SKM-1 (cell line): Measurements from ENCODE around the gene TMEM121.
"Not testable (repeated sequence)": the region's sequence is repeated elsewhere in the genome, so short reads cannot be mapped to it uniquely, and the experiment has no call there.

Experiments
- DNase-seq: peaks from one replicate; lab custom pipeline; 2025; ENCODE audit not compliant: unreplicated experiment; lab: John Stamatoyannopoulos, UW

TMEM121 gene

DNA sequence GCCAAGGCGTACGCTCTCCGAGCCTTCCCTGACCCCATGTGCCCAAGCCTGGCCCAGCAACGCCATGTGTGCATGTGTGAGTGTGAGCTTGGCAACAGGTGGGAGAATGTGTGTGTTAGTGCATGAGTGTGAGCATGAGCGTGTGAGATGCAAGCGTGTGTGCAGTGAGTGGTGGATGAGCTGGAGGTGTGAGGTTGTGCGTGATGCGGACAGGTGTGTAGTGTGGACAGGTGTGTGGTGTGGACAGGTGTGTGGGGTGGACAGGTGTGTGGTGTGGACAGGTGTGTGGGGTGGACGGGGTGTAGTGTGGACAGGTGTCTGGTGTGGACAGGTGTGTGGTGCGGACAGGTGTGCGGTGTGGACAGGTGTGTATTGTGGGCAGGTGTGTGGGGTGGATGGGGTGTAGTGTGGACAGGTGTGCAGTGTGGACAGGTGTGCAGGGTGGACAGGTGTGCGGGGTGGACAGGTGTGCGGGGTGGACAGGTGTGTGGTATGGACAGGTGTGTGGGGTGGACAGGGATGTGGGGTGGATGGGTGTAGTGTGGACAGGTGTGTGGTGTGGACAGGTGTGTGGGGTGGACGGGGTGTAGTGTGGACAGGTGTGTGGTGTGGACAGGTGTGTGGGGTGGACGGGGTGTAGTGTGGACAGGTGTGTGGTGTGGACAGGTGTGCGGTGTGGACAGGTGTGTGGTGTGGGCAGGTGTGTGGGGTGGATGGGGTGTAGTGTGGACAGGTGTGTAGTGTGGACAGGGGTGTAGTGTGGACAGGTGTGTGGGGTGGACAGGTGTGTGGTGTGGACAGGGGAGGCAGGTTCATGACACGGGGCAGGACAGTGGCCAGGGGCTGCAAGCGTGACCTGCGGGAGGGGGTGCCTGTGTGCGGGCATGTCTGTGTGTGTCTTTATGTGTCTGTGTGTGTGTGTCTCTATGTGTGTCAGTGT, 41.1 kb downstream of the TMEM121 start:
- not testable (repeated sequence) for DNase-seq

DNA sequence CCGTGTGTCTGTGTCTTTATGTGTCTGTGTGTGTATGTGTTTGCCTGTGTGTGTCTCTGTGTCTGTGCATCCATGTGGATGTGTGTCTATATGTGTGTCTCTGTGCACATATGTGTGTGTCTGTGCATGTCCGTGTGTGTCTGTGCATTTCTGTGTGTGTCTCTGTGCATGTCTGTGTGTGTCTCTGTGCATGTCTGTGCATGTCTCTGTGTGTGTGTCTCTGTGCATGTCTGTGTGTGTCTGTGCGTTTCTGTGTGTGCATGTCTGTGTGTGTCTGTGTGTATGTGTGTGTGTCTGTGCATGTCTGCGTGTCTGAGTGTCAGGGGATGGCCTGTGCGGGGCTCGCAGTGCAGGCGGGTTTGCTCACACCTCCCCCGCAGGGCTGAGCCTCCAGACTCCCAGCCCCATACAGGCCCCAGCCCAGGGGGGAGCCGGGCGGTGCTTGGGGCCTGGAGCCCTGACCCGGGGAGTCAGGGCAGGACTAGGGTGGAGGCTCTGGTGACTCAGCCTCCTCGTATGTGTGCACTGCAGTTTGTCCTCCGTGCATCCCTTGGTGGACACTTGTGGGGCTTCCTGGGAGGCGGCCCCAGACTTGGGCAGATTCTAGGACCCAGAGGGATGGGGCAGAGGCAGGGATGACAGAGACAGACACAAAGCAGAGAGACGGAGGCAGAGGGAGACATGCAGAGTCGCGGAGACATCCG, 41.9 kb downstream of the TMEM121 start:
- not testable (repeated sequence) for DNase-seq

DNA sequence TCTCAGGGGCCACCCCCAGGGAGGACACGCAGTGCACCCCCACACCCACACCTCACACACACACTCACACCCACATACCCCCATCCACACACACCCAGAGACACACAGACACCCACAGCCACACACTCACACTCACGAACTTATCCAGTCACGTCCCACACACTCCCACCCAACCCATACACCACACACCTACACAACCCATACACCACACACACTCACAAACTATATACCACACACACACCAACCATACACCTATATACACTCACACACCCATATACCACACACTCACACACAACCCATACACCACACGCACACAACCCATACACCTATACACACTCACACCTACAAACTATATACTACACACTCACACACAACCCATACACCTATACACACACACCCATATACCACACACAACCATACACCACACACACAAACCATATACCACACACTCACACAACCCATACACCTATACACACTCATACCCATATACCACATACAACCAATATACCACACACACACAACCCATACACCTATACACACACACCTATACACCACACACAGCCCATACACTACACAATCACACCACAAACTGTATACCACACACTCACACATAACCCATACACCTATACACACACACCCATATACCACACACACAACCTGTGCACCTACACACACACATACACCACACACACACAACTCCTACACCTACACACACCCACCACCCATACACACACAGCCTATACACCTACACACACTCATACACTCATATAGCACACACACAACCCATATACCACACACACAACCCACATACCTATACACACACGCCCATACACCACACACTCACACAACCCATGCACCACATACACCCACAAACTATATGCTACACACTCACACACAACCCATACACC, 42.7 kb downstream of the TMEM121 start:
- DNase-seq = no peak

DNA sequence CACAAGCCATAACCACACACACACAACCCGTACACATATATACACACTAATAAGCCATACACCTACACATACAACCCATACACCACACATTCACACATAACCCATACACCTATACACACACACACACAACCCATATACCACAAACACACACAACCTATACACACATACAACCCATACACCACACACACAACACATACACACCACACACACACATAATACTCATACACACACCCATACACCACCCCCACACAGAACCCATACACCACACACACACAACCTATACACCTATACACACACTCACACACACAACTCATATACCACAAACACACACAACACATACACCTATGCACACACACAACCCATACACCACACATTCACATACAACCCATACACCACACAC, 44.1 kb downstream of the TMEM121 start:
- DNase-seq = no peak

DNA sequence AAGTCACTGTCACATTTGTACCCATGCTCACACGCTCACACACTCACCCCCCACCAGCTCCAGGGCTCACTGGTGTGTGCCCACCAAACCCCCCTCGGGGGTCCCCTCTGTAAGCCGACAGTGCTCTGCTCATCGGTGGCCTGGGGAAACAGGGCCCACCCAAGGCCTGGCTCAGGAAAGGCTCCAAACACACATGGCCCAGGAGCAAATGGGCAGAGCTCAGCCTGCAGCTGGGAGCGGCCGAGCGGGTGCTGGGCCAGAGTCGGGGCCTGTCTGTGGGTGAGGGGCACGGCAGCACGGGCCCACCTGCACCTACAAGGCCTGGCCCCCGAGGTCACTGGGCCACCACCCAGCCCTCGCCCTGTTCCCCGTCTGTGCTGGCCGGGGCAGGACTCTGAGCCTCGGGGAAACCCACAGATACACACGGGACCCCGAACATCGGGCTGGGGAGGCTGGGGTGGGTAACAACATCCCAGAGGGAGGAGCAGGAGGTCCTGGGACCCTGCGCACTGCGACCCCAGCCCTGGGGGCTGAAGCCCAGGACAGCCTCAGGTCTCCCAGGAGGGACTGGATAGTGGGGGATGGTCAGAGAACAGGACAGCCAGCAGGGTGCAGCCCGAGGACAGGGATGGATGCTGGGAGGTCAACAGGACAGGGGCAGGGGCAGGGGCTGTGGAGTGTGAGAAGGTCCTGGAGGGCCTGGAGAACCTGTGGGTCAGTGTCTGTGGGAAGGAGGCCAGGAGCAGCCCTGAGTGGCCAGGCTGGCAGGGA, 45.0 kb downstream of the TMEM121 start:
- DNase-seq = not testable (repeated sequence)

DNA sequence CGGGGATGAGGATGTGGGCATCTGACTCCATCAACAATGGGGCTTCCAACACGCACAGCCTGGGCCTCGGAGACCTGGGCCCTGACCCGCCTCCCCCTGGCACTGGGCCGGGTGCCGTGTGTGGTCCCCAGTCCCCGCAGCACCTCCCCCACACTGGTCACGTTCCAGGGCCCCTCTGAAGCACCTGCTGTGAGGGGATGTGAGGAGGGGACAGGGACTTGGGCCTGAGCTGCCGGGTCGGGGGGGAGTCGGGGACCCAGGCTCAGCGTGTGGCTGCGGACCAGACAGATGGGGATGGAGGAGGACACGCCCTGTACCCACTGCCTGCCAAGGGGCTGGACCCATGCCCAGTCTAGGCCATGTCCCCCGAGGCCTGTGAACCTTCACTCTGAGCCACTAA, 45.7 kb downstream of the TMEM121 start:
- not testable (repeated sequence) for DNase-seq

- DNase-seq = not testable (repeated sequence)
Observed at GRCh38 chr14:105573841-105574240, 47.5 kb downstream of the TMEM121 start.

DNA sequence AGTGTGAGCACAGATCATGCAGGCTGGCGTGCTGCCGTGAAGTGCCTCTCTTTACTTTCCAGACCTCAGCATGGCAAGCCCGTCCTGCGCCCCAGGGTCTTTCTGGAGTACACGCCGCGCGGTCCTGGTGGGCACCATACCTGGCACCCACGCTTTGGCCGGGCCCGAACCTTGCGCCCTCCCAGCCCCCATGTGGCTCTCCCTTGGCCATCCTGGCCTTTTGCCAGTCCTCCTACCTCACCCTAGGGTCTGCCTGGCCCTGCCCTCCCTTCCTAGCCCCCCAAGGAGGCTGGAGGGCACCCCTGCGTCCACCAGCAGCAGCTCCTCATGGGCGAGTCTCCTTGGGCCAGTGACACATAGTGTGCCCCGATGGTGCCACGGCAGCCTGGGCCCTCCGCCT, 48.0 kb downstream of the TMEM121 start:
- DNase-seq = not testable (repeated sequence)

- DNase-seq = not testable (repeated sequence)
Observed at GRCh38 chr14:105575016-105575700, 48.8 kb downstream of the TMEM121 start.

GRCh38 chr14:105576525-105577088, 50.2 kb downstream of the TMEM121 start:
- DNase-seq = no peak

DNA sequence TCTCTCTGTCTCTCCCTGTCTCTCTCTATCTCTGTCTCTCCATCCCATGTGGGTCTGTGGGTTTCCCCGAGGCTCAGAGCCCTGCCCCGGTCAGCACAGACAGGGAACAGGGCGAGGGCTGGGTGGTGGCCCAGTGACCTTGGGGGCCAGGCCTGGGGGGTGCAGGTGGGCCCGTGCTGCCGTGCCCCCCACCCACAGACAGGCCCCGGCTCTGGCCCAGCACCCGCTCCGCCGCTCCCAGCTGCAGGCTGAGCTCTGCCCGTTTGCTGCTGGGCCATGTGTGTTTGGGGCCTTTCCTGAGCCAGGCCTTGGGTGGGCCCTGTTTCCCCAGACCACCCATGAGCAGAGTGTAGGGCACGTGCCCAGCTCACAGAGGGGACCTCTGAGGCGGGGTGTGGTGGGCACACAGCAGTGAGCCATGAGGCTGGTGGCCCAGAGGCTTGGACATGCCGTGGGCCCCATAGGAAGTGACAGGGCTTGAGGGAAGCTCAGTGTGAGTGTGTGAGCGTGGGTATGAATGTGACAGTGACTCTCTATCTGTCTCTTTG, 51.0 kb downstream of the TMEM121 start:
- no peak for DNase-seq

GRCh38 chr14:105578070-105578469, 51.7 kb downstream of the TMEM121 start:
- no peak for DNase-seq

- not testable (repeated sequence) for DNase-seq
Observed at GRCh38 chr14:105579221-105579620, 52.8 kb downstream of the TMEM121 start.
